Activated gamma-delta T cell treated with Interleukin-2 at 50 U/mL for 16 hours (primary cell): ENCODE results near the gene GPC5.

Experiments used
- DNase-seq: peaks from one replicate; pipeline ENCODE4 v3.0.0-alpha.2; 2020

The GPC5 gene

DNA sequence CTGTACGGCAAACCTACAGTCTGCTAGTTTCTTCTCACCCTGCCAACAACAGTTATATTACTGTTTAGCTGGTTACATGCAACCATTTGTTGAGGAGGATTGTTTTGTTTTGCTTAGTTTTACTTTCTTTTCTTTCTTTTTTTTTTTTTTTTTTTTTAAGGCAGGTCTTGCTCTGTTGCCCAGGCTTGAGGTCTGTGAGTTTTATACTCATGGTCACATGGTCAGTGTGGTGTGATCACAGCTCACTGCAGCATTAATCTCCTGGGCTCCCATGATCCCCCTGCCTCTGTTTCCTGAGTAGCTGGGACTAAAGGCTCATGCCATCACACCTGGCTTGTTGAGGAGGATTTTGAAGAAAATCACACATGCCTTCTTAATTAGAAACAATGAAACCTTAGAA, 505.6 kb downstream of the GPC5 start:
- DNase-seq = no peak

DNA sequence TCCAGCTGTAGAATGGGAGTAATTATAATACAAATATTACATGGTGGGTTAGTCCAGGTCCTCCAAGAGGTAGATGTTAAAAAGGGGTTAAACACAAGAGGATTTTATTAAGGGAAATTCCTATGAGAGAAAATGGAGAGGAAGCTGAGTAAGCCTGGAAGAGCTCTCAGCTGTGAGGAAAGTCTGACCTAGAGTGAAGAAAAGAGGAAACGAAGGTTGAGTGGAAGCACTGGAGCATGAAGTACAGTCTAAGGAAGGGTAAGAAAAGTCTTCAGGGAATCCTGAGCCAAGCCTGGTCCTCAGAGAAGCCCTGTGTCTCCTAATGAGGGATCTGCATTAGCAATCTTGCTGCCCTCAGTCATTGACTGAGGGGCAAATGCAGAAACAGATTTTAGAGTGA, 506.2 kb downstream of the GPC5 start:
- DNase-seq = no peak

DNA sequence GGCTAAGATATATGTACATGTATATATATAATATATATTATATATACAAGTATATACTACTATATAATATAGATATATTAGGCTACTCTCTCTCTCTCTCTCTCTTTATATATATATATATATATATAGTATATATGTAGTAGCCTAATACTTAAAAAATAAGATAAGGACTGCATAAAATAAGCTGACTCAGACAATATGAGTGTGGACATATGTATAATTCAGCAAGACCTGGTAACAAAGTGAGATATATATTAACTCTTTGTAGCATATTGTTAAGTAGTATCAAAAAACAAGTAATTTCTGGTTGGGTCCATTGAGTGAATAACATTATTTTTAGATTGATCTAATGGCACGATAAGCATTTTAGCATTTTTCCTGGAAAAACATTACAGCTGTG, 509.0 kb downstream of the GPC5 start:
- no peak for DNase-seq

DNA sequence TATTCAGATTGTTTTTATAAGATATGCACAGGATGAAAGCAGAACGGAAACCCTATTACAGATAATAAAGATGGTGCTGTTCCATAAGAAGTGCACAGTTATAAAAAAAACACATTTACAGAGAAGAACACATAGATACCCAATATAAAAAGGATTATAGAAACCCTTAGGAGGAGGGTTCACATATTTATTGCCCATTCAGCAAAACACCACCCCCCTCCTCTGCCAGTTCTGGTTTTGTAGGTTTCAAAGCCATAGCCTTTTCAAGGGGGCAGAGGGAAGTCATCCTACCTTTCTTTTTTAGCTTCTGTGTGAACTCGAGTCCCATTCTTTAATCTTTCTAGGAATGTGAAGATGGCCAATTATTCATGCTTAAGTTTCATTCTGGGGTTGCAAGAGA, 511.2 kb downstream of the GPC5 start:
- no peak for DNase-seq

DNA sequence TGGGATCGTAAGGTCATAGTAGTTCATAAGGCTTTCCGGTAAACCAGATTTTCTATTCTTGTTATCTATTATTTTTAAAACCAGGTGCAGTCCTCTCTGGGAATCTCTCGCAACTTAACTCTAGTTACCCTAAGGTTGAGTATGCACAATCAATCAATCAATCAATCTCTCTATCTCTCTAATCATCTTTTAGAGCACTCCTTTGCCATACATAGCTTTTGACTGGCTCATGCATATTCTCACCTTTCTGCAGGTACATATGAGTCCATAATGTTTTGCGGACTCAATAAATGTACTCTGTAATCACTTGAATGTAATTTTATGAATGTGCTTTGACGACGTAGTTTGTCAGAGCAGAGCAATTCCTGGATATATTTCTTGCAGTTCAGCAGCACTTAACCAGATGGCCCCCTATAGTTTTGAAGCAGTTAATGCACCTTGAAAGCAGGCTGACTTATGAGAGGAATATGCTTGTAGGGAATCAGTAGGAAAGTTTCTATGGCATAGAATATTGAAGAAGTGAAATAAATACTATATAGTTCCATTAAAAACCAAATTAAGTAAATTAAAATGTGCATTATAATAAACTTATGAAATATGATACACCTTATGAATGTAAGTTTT, 524.7 kb downstream of the GPC5 start:
- DNase-seq = no peak

DNA sequence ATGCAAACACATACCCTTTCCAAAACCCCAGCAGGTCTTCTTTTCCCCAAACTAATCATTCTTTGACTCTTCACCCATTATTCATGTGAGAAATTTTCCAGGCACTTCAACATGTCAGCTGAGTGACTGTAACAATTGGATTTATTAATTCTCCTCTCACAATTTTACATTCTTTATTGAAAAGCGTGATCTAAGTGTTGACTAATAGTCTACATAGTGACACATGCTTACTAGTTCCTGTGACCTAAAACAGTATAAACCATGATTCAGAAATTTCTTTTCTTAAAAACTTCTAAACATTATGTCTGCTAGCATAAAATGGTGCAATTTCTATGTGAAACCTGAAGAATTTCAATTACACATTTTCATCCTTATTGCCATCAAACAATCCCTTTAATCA, 532.3 kb downstream of the GPC5 start:
- DNase-seq = no peak

DNA sequence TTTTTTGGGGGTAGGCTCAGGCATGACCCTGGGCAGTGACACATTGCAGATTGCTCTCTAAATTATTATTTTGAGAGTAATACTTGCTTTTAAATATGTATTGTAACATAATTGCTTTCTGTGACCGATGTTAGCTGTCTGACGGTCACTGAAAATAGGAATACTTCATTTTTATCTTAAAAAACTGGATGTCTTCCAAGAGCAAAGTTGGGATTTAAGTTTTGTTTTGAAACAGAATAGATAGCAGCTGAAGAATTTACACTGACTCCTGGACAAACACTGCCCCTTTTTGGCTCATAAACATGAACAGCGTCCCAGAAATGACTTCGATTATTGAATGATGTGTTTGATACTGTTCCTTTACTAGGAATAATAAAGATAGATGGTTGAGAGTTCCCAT, 535.9 kb downstream of the GPC5 start:
- no peak for DNase-seq

DNA sequence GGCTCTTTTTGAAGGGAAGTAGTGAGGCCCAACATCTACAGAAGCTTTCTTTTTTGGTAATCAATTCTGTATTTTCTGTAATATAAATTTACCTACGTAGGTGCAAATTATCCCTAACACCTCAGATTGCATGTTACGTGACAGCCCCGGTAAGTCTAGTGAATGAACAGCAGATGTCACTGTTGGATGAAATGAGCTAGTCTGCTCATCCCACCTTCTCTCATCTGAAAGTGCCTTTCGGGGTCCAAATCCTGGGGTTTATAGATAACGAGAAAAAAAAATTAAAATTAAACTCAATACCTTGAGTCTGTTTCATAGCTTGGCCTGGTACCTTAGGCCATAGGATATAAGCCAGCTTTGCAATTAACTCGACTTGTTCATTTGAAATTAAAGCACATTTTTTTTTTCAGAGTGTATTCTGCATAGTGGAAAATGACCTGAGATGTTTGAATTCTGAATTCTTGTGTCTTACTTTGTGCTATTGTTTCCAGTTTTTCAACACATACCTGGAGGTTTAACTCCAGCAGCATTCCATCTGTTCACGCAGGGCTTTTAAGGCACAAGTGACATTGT, 548.2 kb downstream of the GPC5 start:
- no peak for DNase-seq

DNA sequence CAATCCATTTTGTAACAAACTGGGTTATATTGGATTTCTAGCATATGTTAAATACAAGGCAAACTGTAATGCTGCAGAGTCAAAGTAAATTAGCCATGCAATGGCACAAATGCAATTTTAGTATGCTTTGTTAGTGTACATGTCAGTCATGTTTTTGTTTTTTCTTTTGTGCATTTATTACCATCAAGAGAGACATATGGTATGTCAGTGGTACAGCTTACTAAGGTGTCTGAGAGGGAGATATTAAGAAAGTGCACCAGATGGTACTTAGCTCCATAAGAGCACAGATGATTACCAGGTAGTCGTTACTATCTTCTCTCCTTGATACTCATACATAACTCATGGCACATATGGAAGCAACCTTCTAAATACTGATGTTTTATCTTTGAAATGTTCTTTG, 550.3 kb downstream of the GPC5 start:
- no peak for DNase-seq

DNA sequence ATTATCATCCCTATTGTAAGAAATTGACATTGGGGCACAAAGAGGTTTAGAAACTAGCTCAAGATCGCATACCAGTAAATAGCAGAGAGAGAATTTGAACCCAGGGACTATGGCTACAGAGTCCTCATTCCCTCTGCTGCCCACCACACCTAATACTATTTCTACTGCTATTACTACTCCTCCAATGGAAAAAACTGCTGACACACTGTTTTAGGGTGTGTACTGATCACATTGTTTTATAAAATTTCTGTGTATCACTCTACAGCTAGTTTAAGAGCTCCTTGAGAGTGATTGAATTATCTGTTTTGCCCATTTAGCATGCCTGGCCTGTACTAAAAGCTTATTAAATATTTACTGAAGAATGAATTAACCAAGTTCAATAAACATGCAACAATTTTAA, 552.4 kb downstream of the GPC5 start:
- no peak for DNase-seq

DNA sequence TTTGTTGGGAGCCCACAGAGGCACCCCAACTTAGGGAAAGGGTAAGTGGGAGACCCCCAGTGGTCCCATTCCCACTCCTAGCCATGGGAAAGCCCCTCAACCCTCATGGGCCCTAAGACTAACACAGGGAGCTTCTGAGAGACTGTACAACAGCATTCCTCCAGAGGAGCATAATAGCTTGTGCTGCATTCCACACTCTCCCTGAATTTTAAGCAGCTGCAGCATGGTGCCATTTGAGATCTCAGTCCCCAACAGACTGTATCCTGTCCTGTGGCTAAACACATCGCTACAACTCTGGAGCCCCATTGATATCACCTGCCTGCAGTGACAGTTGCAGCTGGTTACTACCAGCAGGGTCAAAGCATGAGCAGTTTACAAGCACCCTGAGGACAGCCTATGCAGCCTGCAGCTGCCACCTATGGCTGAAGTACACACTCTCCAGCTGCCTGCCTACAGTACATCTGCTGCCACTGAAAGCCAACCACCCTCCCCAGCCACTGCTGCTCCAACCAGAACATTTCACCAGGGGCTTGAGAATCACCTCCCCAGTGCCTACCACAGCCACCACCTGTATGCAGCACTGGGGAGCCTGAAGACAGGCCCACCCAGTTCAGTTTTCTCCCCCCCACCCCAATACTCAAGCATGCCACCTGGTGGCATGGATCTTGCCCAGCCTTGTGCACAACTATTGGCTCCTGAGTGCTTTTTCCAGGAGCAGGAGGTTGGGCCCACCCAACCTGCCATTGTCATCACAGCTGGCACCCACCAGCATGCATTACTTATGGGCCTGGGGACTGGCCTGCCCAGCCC, 557.3 kb downstream of the GPC5 start:
- DNase-seq = no peak

DNA sequence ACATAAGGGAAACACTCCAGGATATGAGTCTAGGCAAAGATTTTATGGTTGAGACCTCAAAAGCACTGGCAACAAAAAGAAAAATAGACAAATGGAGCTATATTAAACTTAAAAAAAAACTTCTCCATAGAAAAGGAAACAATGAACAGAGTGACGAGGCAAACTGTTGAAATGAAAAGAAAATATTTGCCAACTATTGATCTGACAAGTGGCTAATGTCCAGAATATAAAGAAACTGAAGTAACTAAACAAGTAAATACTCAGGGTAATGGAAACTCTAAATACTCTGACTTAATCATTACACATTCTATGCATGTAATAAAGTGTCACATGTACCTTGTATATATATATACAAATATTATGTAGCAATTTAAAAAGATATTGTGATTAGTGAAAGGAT, 562.5 kb downstream of the GPC5 start:
- DNase-seq = no peak

DNA sequence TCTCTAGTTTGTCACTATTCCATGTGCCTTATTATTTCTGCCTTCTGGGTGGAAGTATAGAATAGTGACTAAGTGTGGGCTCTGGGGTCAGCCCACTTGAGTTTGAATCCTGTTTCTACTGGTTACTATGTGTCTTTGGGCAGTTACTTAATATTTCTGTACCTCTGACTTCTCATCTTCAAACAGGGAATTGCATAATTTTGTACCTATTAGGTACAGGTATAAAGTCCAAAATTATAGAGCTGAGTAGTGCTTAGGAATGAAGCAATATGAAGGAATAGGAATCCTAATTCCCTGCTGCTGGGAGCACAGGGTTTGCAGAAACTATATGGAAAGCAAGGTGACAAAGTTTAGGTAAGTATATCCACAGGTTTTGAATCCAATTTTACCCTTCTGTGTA, 564.5 kb downstream of the GPC5 start:
- no peak for DNase-seq

DNA sequence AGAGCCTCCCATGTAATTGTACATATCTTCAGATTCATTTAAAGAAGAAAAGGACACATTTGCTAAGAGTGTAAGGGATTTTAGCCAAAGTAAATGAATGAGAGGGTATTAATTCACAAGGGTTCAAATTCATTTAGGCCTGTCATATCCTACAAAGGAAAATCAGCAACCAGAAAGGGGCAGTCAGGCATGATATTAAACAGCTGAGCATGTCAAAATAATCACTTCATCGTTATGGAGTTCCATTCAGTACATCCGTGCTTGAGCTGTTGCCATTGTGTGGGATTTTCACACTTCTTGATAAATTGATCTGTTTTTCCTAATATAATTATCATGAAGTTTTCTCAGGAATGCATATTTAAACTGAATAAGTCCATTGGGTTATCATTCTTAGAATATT, 567.1 kb downstream of the GPC5 start:
- DNase-seq = no peak

DNA sequence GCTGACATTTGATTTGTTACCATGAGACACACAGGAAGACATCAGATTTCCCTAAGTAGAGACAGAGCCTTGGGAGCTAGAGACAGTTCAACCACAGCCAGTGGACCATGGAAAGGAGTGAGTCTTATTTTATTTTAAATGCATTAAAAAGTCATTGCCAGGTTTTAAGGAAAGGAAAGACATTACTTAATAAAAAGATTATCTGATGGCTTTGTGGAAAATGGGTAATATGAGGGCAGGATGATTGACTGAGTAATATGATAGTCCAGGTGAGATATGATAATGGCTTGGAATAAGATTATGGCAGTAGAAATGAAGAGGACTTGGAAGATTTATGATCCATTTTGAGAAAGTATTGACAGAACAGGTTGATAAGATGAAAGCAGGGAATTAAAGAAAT, 580.1 kb downstream of the GPC5 start:
- no peak for DNase-seq

DNA sequence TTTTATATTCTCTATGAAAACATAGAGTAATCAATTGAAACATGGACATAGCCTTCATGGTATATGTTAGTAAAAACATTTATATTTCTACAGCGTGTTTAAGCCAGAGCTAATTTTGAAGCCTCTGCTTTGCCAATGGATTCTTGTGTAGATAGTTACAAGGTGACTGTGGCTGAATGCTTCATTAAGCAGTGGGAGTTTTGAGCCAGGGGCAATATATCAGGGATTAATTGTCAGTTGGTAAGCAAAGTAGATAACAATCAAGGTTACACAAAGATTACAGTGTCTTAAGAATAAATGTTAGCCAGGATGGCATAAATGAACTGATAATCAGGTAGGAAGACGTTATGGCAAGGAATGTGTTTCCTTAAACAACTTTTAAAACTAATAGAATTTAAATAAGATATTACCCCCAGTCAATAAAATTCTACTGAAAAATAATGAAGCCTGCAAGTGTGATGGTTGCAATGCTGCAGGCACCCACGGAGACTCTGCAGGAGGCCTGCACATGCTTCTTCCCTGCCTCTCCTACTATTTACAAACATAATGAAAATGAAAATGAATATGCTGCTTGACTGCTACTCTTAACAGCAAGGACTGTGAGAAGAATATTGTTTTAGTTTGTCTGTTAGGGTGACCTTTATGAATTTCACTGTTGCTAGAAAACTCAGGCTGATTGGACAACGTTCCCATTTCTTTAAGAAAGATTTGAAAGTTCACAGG, 588.5 kb downstream of the GPC5 start:
- no peak for DNase-seq

DNA sequence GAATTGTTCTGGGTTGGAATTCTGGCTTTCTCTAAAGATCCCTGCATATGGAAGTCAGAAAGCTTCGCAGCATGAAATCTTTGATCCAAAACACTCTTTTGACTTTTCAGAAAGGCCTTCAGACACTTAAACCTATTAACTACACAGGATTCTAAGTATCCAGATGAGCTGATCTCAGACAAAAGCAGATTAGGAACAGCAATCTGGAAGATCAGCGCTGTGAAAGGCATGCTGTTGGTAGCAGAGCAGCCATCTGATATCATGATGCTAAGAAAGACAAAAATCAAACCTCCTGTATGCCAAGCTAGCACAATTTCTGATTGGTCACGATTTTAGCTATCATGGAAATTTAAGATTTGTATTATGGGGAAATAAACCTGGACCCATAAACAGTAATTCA, 589.9 kb downstream of the GPC5 start:
- DNase-seq = no peak

DNA sequence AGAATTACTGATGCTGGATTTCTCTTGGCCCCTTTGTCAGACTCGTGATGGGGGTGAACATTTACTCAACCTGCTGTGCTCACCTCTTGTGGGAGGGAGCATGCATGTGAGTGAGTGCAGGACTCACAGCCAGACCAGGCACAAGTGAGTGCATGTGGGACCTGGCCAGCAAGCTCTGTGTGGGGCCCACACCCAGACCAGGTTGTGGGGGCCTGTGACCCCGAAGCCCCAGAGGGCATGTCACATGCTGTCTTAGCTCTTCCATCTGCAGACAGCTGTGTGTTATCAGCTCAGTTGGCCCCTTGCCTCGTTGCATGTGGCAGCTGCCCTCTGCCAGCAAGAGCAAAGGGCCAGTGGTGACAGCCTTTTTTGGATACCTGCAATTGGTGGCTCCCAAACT, 614.4 kb downstream of the GPC5 start:
- no peak for DNase-seq

DNA sequence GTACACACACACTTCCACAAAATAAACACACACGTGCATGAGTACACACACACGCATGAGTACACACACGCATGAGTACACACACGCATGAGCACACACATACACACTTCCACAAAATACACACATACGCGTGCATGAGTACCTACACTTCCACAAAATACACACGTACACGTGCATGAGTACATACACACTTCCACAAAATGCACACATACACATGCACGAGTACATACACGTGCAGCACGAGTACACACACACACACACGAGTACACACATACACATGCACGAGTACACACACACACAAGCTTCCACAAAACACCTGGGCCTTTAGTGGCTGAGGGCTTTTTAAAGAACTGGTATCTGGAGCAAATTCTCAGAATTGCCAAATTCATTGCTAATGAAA, 619.3 kb downstream of the GPC5 start:
- DNase-seq = no peak

DNA sequence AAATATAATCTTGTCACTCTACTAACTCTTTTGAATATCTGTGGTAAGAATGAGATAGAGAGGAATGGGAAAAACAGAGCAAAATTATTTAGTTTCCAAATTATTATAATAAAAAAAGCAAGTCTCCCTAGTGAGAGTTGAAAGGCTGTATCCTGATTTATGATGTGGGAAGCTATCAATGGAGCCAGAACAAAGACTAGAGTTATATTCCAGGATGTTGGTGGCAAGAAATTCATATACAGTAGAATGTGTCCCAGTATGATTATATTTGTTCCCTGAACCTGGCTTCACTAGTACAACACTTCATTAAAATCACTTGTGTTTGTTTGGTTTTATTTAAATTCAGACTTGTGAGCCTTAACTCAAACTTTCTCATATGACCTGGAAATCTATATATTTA, 630.3 kb downstream of the GPC5 start:
- no peak for DNase-seq

DNA sequence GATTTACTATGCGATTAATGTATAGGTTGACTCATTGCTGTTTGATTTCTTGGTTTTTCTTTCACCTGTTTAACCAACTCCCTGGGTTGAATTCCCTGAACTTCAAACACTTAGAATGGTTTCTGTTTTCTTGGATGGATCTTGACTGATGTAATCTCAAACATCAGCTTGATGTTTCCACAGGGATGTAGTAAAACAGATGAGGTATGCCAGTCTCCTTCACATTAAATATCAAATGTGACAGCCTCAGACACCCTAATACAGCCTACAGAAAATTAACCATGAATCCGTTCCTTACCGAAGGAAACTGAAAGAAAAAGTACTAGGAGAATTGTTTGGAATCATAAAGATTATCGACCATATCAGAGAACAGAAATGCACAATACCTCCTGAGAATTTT, 631.2 kb downstream of the GPC5 start:
- DNase-seq = no peak

DNA sequence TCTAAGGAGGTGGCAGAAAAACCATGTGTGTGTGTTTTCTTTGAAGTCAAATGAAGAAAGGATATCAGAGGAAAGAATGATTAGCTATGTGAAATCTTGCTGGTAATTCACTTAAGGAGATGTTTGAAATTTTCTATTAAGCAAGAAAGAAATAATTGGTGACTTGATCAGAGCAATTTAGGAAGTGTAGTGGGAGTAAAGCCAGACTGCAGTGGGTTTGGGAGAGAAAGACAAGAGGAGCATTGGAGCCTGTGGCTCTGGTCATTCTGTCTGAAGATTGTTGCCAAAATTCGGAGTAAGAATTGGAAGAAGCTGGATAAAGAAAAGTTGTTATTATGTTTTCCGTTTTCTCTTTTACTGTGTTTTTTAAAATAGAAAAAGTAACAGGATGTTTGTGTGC, 640.5 kb downstream of the GPC5 start:
- no peak for DNase-seq

DNA sequence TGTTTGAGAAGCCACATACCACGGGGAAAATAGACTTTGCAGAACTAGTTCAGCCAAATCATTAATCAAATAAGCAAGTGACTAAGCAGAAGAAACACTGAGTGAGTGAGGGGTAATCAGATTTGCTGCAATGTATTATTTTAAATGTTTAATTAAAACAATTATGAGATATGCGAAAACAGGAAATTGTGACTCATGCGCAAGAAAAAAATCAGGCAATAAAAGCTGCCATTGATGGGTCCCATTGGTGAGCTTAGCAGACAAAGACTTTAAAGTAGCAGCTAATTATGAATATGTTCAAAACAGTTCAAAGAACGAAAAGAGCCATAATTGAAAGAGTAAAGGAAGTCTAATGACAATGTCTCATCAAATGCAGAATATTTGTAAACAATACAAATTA, 644.1 kb downstream of the GPC5 start:
- DNase-seq = no peak

DNA sequence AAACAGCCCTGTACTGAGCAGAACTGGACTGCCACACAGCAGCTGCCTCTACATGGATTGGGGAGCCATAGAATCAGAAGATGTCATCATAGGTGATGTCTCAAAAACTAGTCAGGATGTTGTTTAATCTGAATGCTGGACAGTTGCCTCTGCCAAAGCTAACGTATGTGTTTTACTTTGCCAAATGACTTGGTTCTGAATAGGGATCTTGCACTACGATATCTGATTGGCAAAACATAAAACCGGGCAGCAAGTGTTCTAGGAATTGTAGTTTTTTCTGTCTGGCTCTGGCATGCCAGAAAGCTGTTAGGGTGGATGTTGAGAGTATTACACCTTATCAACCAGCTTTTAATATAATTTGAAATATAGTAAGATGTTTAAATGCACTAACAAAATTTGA, 645.9 kb downstream of the GPC5 start:
- DNase-seq = no peak
